Activated CD8-positive, alpha-beta memory T cell treated with anti-CD3 and anti-CD28 coated beads for 24 hours (primary cell): Measurements from ENCODE around the gene CEP85L.

Experiments
- DNase-seq: peaks from one replicate; pipeline ENCODE4 v3.0.0-alpha.2; 2020

CEP85L gene

GRCh38 chr6:118535176-118535844 lies 116.1 kb downstream of the CEP85L start:
- DNase-seq = no peak

GRCh38 chr6:118530942-118531341 lies 120.4 kb downstream of the CEP85L start:
- DNase-seq = no peak

GRCh38 chr6:118529756-118530155 lies 121.6 kb downstream of the CEP85L start:
- DNase-seq = no peak

GRCh38 chr6:118528129-118528528 lies 123.3 kb downstream of the CEP85L start:
- no peak for DNase-seq

GRCh38 chr6:118525913-118526780 lies 125.2 kb downstream of the CEP85L start:
- no peak for DNase-seq

- no peak for DNase-seq
Observed at GRCh38 chr6:118524686-118525085, 126.7 kb downstream of the CEP85L start.

GRCh38 chr6:118523216-118523615 lies 128.2 kb downstream of the CEP85L start:
- no peak for DNase-seq

GRCh38 chr6:118522422-118522821 lies 129.0 kb downstream of the CEP85L start:
- DNase-seq = no peak

- DNase-seq = no peak
Observed at GRCh38 chr6:118514689-118515088, 136.7 kb downstream of the CEP85L start.

- DNase-seq = no peak
Observed at GRCh38 chr6:118511930-118512715, 139.3 kb downstream of the CEP85L start.

GRCh38 chr6:118509009-118509617 lies 142.3 kb downstream of the CEP85L start:
- DNase-seq = no peak

GRCh38 chr6:118507636-118508035 lies 143.8 kb downstream of the CEP85L start:
- DNase-seq = no peak

GRCh38 chr6:118506071-118506638 lies 145.2 kb downstream of the CEP85L start:
- DNase-seq = no peak

GRCh38 chr6:118505656-118506055 lies 145.7 kb downstream of the CEP85L start:
- no peak for DNase-seq

GRCh38 chr6:118504611-118505010 lies 146.8 kb downstream of the CEP85L start:
- DNase-seq = no peak

GRCh38 chr6:118502169-118502568 lies 149.2 kb downstream of the CEP85L start:
- no peak for DNase-seq

- DNase-seq = no peak
Observed at GRCh38 chr6:118501765-118502164, 149.6 kb downstream of the CEP85L start.

- no peak for DNase-seq
Observed at GRCh38 chr6:118501099-118501498, 150.3 kb downstream of the CEP85L start.

GRCh38 chr6:118500130-118501015 lies 151.0 kb downstream of the CEP85L start:
- no peak for DNase-seq

- DNase-seq = no peak
Observed at GRCh38 chr6:118495485-118496280, 155.7 kb downstream of the CEP85L start.

- DNase-seq = no peak
Observed at GRCh38 chr6:118494091-118494490, 157.3 kb downstream of the CEP85L start.
